HG02973 (cell line): ENCODE measurements around the gene MPI.
A peak's percentile ranks its signal among the peaks of the same experiment; 100 is the strongest.

Experiments
- ATAC-seq: cut with Tn5 transposase; IDR thresholded peaks from one replicate; pipeline ENCODE4 v1.9.1; 2021; ENCODE audit warnings: moderate library complexity; ENCODE audit not compliant: unreplicated experiment

MPI gene, protein sequence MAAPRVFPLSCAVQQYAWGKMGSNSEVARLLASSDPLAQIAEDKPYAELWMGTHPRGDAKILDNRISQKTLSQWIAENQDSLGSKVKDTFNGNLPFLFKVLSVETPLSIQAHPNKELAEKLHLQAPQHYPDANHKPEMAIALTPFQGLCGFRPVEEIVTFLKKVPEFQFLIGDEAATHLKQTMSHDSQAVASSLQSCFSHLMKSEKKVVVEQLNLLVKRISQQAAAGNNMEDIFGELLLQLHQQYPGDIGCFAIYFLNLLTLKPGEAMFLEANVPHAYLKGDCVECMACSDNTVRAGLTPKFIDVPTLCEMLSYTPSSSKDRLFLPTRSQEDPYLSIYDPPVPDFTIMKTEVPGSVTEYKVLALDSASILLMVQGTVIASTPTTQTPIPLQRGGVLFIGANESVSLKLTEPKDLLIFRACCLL

DNA sequence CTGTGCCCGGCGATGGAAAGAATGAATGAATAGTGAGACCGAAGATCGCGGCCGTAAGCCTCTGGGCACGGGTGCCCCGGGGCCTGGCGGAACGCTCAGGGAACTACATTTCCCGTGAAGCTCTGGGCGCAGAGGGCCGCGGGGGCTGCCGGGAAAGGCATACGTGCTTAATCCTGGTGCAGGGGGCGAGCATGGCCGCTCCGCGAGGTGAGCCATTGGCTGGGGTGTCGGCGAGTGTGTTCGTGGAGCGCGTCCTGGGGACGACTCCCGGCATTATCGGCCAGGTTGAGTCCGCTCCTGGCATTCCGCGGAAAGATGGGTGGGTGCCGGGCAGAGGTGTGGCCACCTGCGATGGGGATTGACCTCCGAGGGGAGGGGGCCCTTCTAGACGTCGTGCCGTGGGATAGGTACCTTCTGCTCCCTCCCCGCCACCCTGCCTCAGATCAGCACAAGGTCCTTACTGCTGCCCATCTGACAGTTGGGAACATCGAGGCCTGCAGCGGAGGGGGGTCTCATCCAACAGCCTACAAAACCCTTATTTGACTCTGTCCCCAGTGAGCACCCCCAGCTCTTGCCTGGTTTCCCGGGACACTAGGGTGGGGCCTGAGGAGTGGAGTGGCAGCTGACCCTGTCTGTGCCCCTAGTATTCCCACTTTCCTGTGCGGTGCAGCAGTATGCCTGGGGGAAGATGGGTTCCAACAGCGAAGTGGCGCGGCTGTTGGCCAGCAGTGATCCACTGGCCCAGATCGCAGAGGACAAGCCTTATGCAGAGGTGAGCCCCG lies at the start of gene MPI:
Gene MPI (plus strand): TSS at position 160 of the 782 bp plus-strand sequence. CDS start 32 bp downstream, at position 192.
- ATAC-seq = peak; percentile 87

DNA sequence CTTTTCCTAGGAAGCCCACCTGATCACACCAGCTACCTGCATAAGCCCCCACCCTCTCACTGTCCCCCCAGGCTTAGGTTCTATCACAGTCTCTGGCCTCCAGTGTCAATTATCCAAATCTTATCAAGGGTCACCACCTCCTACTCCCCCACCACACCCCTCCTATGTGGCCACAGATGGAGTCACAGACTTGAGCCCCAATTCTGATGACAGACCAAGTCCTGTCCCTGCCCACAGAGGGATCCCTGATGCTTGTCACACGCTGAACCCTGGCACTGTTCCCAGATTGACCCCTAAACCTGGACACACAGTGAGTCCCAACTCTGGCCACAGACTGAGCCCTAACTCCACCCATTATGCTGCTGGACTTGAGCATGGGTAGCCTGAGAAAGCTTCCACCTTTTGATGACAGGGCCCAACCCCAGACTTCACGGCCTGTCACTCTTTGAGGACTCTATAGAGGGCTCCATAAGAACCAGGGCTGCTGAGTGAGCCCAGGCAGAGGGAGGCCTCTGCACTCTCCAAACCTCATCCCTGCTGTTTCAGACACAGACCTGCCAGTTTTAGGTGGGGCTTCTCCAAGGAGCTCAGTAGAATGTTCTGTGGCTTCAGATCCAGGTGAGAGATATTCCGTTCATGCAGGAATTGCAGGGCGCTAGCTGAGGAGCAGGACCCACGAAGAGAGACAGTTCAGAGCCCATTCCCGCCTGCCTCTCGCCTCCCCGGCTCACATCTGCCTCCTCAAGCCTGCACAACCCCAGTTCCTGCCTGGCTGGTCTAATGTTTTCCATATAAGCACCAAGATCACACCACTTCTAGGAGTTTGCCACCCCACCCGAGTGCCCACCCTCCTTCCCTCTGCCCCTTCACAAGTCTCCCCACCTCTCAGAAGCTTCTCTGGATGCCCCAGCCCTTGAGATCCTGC lies 48.7 kb upstream of the MPI start:
- no peak for ATAC-seq

DNA sequence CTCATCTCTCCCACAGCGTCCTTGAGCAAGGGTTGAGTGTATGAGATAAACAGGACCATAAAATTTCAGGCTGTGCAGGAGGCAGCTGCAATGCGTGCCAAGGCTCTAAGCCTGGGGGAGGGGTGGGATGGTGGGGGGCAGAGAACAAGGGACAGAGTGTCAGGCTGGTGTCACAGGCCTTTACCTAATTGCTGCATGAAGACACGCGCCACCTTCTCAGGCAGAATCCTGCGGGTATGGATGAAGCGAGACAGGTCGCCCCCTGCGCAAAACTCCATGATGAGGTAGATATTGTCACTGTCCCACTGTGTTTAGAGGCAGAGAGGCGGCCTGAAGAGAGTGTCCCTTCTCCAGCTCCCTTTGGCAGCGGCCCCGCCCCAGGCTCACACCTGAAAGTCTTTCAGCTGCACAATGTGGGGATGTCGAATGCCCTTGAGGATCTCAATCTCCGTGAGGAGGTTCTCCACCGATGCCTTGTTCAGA lies 47.9 kb upstream of the MPI start:
- no peak for ATAC-seq

DNA sequence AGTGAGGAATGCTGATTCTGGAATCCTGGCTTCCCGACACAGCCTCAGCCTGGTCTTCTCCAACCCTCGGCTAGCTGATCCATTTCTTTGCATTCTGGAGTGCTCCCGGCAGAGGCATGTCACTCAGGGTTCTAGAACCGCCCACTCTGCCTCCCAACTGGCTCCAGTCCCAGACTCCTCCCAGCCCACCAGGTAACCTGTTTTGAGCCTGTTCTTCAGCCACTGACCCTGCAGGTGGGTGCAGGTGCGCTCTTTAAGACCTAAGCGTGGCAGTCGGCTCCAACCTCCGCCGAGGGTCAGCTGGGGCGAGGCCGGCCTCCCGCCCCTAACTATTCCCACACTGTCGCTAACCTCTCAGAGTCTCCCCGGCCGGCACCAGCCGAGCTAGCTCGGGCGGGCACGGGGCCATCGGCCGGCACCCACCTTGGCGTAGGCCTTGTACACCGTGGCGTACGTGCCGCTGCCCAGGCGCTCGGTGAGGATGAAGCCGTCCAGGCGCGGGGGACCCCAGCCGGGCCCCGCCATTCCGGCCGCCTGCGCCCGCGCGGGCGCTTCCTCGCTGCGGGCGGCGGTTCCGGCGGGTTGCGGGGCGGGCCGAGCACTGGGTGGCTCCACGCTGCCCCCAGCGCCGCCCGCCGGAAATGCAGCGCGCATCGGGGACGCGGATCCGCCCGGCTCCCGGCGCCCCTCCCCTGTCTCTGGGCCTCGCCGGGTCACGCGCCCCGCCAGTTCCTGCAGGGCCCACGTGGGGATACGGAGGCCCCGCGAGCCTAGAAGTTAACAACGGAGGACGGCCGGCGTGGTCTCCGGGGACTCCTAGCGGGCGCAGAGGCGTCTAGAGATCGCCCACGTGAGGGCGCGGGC lies 47.0 kb upstream of the MPI start, which contains the start of gene ULK3:
Gene ULK3 (minus strand): TSS at position 576 of the 864 bp plus-strand sequence. CDS start 51 bp downstream, at position 525.
- peak; percentile 77 for ATAC-seq

DNA sequence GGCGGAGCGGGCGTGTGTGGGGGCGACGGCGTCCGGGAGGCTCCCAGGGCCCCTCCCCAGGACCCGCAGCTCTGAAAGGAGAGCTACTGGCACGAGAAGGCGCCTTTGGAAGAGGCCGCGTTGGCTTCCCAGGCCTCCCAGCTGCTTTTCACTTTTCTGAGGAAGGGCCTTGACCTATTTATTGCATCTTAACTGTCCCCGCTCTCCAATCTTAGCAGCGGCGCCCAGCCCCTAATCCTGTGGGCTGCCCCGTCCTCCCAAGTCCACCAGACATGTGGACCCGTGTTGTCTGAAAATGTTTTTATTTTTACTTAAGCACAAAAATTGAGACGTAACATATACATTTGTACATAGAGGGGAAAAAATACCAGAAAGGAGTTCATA lies 46.4 kb upstream of the MPI start:
- no peak for ATAC-seq

DNA sequence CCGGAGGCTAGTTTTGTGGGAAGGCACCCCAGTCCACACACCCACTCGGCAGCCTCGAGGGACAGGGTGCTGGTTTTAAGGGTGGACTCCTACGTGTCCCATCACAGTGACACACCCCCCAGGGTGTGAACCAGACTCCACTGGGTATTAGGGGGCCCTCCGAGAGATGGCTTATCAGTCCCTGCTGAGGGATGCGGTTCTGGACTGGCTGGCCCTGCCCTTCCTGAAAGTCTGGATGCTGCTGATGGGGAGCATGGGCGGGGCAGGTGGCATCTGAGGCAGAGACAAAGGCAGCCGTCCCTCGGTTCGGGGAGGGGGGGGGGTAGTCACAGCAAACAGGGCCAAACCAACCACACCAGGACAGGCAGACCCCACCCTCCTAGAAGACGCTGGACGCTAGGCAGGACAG lies 45.9 kb upstream of the MPI start:
- ATAC-seq = no peak

DNA sequence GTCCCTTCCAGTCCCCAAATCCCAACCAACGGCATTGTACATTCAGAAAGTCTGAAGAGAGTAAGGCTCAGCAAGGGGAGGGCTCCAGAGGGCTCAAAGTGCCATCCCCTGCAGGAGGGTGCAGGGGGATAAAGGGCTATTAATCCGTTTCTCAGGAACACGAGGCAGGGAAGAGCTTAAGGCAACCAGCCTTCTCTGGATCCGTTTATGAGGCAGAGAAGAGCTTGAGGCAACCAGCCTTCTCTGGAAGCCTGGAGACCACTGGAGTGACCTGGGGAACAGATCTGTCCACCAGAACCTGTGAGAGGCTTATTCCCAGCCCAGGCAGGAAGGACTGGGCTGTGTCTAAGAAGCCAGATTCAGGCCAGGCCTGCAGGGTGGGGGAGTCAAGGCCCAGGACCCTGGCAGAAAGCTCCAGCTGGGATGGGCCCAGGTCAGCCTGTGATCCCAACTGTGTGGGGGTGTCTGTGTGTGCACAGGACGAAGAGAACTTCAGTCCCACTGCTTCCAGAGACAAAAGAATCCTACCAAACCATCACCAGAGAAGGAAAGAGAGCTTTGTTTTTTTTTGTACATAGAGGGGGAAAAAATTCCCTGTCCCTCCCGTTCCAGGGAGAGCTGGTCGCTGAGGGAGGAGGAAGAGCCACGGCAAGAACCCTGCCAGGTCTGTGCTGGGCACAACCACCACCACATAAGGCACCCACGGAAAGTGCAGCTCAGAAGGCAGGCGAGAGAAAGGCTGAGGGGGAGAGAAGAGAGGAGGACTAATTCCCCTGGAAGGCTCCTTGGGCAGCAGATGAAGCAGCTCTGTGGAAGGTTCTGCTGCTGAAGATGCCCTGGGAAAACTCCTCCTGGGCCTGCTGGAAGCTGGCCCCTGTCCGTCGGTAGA lies 45.3 kb upstream of the MPI start:
- ATAC-seq = no peak

DNA sequence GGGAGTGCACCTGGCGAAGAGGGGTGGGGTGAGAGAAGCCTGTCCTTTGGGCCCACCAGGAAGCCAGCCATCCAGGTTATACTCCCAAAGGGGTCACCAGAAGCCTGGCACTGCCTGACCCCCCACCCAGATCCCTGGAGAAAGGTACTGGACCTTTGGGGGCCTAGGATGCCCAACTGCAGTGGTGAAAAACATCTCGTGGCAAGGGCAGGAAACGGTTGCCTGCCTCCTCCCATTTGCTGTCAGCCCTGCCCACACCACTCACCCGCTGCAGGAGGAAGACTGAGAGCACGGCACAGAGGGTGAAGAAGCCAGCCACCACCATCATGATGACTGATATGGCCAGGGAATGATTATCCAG lies 44.7 kb upstream of the MPI start:
- no peak for ATAC-seq

DNA sequence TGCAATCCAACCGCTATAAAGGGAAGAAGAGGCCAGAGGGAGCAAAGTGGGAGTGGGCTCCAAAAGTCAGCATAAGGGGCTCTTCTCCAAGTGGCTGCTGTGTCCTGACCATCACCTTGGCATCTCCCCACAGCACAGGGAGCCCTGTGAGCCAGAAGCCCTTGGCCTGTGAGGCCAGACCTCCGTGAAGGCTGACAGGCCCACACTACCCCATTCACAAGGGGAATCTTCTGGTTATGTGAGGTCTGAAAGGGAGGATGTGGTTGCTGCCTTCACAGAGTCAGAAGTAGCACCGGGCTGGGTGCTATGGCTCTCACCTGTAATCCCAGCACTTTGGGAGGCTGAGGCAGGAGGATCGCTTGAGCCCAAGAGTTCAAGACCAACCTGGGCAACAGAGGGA lies 44.3 kb upstream of the MPI start:
- ATAC-seq = no peak

DNA sequence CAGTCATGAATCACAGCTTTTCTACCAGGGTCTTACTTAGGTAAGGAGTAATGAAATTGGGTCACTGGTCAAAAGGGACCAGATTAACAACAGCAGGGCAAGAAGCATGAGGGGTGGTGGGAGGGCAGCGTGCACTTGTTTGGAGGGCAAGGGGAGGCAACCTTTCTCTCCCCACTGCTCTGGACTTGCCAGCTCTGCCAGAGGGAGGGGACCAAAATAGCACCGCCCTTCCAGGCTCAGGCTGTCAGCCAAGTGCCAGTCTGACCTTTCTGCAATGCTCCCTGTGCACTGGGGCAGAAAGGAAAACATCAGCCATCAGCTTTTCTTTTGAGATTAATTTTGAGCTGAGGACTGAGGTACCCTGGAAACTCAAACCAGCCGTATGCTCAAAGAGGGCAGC lies 42.4 kb upstream of the MPI start:
- ATAC-seq = no peak

DNA sequence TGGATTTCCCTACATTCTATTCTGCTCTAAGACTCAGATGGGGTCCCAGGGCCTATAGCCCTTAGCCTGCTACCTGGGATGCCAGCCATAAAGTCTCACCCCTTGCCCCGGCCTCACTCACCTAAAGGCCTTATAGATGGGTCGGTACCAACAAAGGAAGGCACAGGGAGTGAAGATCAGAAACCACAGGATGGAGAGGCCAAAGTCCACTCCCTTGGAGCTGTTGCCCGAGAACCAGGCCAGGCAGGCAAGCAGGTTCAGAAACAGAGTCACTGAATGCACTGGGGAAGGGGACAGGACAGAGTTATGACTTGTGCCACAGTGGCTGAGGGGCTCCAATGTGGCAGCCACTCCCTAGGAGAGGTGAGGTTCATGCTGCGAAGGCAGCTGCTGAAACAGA lies 39.4 kb upstream of the MPI start:
- ATAC-seq = no peak

DNA sequence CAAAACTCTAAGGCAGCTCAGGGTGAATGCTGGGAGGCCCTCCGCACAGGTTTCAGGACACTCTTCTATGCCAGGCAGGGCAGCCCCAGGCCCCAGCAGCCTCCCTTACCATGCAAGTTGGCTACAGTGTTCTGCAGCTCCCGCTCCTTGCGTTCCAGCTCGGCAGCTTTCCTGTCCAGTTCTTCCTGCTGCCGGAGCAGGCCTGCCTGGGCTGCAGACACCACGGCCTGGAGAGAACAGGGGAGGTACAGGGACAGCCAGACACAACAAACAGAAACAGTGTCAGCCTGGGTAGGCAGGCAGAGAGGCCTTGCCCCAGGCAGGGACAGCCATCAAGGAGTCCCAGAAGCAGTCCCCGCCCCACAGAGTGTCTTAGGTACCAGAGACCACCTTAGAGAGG lies 37.9 kb upstream of the MPI start:
- ATAC-seq = no peak

DNA sequence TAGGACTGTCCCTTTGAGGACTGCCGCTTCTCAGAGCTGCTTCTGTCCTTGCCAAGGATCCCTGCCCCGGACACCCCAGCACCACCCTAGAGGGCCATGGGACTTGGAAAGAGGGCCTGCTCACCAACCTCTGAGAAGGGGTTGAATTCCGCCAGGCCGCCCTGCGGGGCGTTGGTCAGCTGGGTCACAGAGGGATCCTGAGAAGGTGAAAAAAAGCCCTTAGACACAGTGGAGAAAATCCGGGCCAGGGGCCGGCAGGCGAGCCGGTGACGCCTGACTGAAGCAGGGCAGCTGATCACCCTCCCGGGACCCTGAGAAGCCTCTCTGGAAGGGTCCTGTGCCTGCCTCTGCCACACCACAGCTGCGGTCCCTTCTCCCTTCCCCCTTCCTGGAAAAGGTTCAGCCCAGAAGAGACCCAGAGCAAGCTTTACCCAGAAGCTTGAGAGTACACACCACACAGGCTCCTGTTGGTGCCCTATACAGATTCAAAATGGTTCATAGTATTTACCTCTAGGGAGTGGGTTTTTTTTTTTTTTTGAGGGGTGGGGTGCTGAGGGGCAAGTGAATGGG lies 35.3 kb upstream of the MPI start:
- no peak for ATAC-seq

DNA sequence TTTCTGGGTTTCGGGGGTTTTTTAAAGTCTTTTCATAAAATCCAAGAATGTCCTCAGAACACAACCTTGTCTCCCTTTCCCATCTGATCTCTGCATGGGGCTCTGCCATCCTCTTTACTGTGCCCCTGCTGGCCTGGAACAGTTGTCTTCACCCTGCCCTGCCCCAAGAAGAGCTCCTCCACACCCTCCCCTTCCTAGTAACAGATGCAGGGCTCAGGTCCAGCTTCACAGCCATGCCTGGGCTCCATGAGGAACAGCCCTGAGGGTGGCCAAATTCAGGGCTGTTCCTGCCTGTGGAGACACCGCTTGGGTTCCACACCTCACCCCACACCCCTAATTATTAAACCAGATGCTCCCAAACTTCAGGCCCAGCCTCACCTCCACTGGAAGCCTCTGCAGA lies 34.0 kb upstream of the MPI start:
- ATAC-seq = no peak

DNA sequence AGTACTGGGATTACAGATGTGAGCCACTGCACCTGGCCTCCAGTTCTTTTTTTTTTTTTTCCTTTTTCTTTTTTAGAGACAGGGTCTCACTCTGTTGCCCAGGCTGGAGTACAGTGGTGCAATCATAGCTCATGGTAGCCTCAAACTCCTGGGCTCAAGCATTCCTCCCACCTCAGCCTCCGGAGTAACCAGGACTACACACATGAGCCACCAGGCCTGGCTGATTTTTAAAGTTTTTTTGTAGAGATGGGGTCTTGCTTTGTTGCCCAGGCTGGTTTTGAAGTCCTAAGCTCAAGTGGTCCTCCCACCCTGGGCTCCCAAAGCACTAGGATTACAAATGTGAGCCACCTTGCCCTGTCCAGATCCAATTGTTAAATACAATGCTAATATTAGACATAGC lies 33.3 kb upstream of the MPI start:
- ATAC-seq = no peak

DNA sequence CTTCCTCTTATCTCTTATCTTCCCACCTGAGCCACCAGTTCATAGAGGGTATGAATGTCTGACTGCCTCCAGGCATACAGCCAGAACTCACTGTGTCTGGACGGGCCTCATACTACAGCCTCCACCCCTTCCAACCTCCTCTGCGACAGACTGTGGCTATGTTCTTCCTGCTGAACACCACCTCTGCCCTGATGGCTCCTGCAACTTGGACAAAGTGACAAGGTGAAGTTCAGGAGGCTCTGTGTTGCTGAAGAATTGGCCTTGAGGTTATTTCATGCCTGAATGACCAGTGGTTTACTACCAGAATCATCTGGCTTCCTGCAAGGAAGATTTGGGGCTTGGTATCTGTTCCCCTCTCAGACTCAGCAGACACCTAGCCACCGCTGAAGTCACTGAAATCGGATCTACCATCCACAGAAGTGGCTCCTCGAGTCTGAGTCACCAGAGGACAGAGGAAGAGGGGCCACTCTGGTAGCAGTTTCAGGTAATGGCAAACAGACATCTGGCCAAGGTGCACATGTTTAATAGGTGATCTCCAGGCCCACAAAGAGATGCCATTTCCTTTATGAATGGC lies 32.7 kb upstream of the MPI start:
- ATAC-seq = peak; percentile 72

DNA sequence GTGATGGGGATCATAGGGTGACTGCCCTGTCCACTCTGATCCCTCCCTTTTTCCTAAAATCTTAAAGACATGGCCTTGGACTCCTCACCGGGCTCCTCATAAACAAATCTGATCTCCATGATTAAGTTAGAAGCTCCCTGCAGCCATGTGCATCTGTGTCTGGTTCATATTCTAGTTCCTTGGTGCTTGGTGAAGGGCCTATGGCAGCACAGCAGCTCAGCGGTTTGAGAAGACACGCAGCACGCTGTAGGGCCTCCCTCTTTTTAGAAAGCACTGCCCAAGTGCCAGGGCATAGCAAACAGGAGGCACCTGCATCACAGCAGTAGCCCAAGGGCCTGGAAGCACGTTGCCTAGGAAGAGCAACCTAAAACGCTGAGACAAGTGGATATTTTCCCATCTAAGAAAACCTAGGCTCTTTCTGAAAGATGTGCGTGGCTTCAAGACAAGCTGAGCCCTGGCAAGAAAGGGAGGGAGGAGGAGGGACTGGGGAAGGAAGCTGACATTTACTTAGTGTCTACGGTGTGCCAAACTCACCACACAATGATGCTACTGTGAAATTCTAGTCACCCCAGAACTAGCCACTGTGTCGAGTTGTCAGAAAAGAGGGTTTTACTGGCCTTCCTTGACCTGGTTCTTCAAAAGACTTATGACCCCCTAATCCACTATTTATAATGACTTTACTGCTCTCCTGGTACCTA lies 32.0 kb upstream of the MPI start:
- no peak for ATAC-seq

DNA sequence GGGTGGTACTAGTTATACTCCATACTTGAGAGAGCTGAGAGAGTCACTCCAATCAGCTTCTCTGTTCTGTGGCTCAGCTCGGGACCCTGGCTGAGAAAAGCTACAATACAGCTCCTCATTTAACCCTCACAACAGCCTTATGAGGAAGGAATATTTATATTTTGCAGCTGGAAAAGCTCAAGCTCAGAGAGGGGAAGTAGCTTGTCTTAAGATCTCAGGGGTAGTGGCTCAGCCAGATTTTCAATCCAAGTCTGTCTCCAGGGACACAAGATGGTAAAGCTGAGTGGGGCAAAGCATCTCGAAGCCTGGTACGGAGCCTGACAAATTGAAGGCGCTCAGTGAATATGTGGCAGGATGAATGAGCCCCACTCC lies 31.5 kb upstream of the MPI start:
- no peak for ATAC-seq
